CD14-positive monocyte (primary cell): ENCODE measurements around the gene TSHZ2. TPM values are rescaled to one million over a fixed set of nuclear protein-coding genes. Genes with fewer than 3 reads are reported as not detected.
A peak's percentile ranks its signal among the peaks of the same experiment; 100 is the strongest.

Source experiments
- DNase-seq, 3 donors: peaks; one replicate each; pipeline ENCODE4 v3.0.0-alpha.2; 2011 to 2022
- H2AFZ ChIP-seq: 2 replicates; pipeline ENCODE4 v1.6.0; 2012; ENCODE audit warnings: mild to moderate bottlenecking, low read depth, low read length, inconsistent platforms; ENCODE audit not compliant: insufficient read depth, poor library complexity, severe bottlenecking
- H3K27ac ChIP-seq, 2 donors: 1 replicate in 1 of 2; 2 replicates in 1 of 2; pipeline ENCODE4 v1.5.1; 2012 to 2013; ENCODE audit warnings: low read length in 2 of 2, control low read depth in 1 of 2, inconsistent platforms in 1 of 2, low read depth in 1 of 2, mild to moderate bottlenecking in 1 of 2
- H3K27me3 ChIP-seq, 2 donors: one replicate each; pipeline versions ENCODE4 v1.6.0 to v1.6.1; 2011 to 2013; ENCODE audit warnings: low read length in 2 of 2; ENCODE audit not compliant: control insufficient read depth in 2 of 2, insufficient read depth in 2 of 2
- H3K36me3 ChIP-seq, 2 donors: replicated peaks in 1 of 2; 1 replicate in 1 of 2; 2 replicates in 1 of 2; pipeline versions ENCODE4 v1.5.1 to v1.6.1; 2012 to 2013; ENCODE audit warnings: low read length in 2 of 2, control low read depth in 1 of 2, inconsistent platforms in 1 of 2, mild to moderate bottlenecking in 1 of 2; ENCODE audit not compliant: insufficient read depth in 2 of 2, control insufficient read depth in 1 of 2
- H3K4me1 ChIP-seq, 2 donors: 1 replicate in 1 of 2; 2 replicates in 1 of 2; pipeline versions ENCODE4 v1.5.1 to v1.6.1; 2012 to 2013; ENCODE audit warnings: low read length in 2 of 2, control low read depth in 1 of 2, inconsistent platforms in 1 of 2, mild to moderate bottlenecking in 1 of 2, moderate library complexity in 1 of 2; ENCODE audit not compliant: insufficient read depth in 2 of 2, control insufficient read depth in 1 of 2
- H3K4me2 ChIP-seq: replicated peaks from 2 replicates; pipeline ENCODE3; 2012; ENCODE audit warnings: low read length, moderate library complexity, mild to moderate bottlenecking; ENCODE audit not compliant: poor library complexity, severe bottlenecking; ENCODE audit errors: extremely low read depth
- H3K4me3 ChIP-seq, 3 experiments: fragments of 200-600 bp in 1 of 3; sonication (generic) in 1 of 3; replicated peaks in 1 of 3; 1 replicate in 2 of 3; 2 replicates in 1 of 3; pipeline ENCODE4 v1.5.1; 2011 to 2013; ENCODE audit warnings: low read length in 3 of 3, mild to moderate bottlenecking in 3 of 3, control low read depth in 2 of 3, low read depth in 2 of 3, inconsistent platforms in 1 of 3, moderate library complexity in 1 of 3
- H3K79me2 ChIP-seq: 2 replicates; pipeline ENCODE4 v1.6.0; 2012; ENCODE audit warnings: mild to moderate bottlenecking, control low read depth, inconsistent platforms, low read length, moderate library complexity; ENCODE audit not compliant: insufficient read depth
- H3K9ac ChIP-seq: 2 replicates; pipeline ENCODE4 v1.6.0; 2017; ENCODE audit warnings: low read length, mild to moderate bottlenecking; ENCODE audit not compliant: insufficient read depth, poor library complexity, severe bottlenecking
- H3K9me3 ChIP-seq, 2 donors: replicated peaks in 1 of 2; 1 replicate in 1 of 2; 2 replicates in 1 of 2; pipeline versions ENCODE4 v1.5.1 to v1.6.1; 2012 to 2013; ENCODE audit warnings: low read length in 2 of 2, control low read depth in 1 of 2; ENCODE audit not compliant: control insufficient read depth in 1 of 2, insufficient read depth in 1 of 2
- H4K20me1 ChIP-seq: 2 replicates; pipeline ENCODE4 v1.6.0; 2012; ENCODE audit warnings: mild to moderate bottlenecking, low read length, control low read depth, moderate library complexity; ENCODE audit not compliant: insufficient read depth
- H3K27ac Mint-ChIP-seq, 7 donors: one replicate each; pipeline ENCODE4 v1.8.0; 2020; ENCODE audit warnings: mild to moderate bottlenecking in 7 of 7, mixed read lengths in 7 of 7, moderate library complexity in 6 of 7, inconsistent platforms in 2 of 7
- H3K27me3 Mint-ChIP-seq, 3 donors: one replicate each; pipeline ENCODE4 v1.8.0; 2021 to 2022; ENCODE audit warnings: low read depth in 3 of 3, mild to moderate bottlenecking in 3 of 3, mixed read lengths in 3 of 3, moderate library complexity in 3 of 3, inconsistent platforms in 1 of 3
- H3K36me3 Mint-ChIP-seq, 2 donors: one replicate each; pipeline ENCODE4 v1.8.0; 2020; ENCODE audit warnings: mixed read lengths in 2 of 2, inconsistent platforms in 1 of 2, mild to moderate bottlenecking in 1 of 2
- H3K4me1 Mint-ChIP-seq: one replicate; pipeline ENCODE4 v1.8.0; 2020; ENCODE audit warnings: mild to moderate bottlenecking, mixed read lengths
- H3K4me3 Mint-ChIP-seq, 2 donors: one replicate each; pipeline ENCODE4 v1.8.0; 2020; ENCODE audit warnings: mild to moderate bottlenecking in 2 of 2, mixed read lengths in 2 of 2, moderate library complexity in 1 of 2
- H3K9me3 Mint-ChIP-seq, 7 donors: one replicate each; pipeline ENCODE4 v1.8.0; 2020 to 2022; ENCODE audit warnings: mixed read lengths in 7 of 7, mild to moderate bottlenecking in 6 of 7, moderate library complexity in 6 of 7, inconsistent platforms in 2 of 7
- WGBS: methylation state at CpG from one replicate; pipeline ENCODE4 v1.1.5; 2013; ENCODE audit warnings: missing lambda C conversion rate; ENCODE audit not compliant: insufficient coverage; 5-methylcytosine and 5-hydroxymethylcytosine counted together
- intact Hi-C, 2 donors: fragments of 100-400 bp; cut with micrococcal nuclease; formaldehyde crosslinking; loops; one replicate each; pipeline versions ENCODE4 v1.15.0 to v1.15.1; 2023
- polyA plus RNA-seq, 3 donors: library from polyadenylated mRNA; depleted of rRNA in 1 of 3; unstranded in 2 of 3; stranded (reverse) in 1 of 3; fragments of 300-500 nt in 2 of 3; fragments of >200 nt in 1 of 3; fragmentation: Illumina TruSeq in 2 of 3; gene quantifications; 1 replicate in 2 of 3; 2 replicates in 1 of 3; pipeline ENCODE4 v1.2.3, GENCODE V29; 2012 to 2021
- TF ChIP-seq, protein P1 (sequence below): fragments of 200-600 bp; IDR thresholded peaks from one replicate; pipeline ENCODE4 v1.8.0; 2022; ENCODE audit warnings: antibody characterized with exemption, mild to moderate bottlenecking

The TSHZ2 gene
- polyA plus RNA-seq, 3 donors: not detected

DNA sequence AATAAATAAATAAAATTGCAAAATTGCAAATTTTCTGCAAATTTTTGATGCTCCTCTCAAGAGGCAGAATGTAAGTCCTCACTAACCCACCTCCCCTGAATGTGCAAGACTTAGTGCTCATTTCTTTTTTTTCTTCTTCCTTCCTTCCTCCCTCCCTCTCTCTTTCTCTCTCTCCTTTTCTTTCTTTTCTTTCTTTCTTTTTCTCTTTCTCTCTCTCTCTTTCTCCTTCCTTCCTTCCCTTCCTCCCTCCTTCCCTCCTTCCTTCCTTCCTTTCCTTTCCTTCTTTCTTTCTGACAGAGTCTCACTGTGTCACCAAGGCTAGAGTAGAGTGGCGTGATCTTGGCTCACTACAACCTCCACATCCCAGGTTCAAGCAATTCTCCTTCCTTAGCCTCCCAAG, 561.3 kb downstream of the TSHZ2 start:
- TF ChIP-seq, protein P1, sequence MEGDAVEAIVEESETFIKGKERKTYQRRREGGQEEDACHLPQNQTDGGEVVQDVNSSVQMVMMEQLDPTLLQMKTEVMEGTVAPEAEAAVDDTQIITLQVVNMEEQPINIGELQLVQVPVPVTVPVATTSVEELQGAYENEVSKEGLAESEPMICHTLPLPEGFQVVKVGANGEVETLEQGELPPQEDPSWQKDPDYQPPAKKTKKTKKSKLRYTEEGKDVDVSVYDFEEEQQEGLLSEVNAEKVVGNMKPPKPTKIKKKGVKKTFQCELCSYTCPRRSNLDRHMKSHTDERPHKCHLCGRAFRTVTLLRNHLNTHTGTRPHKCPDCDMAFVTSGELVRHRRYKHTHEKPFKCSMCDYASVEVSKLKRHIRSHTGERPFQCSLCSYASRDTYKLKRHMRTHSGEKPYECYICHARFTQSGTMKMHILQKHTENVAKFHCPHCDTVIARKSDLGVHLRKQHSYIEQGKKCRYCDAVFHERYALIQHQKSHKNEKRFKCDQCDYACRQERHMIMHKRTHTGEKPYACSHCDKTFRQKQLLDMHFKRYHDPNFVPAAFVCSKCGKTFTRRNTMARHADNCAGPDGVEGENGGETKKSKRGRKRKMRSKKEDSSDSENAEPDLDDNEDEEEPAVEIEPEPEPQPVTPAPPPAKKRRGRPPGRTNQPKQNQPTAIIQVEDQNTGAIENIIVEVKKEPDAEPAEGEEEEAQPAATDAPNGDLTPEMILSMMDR: no peak
- Histone ChIP-seq H2AFZ (no peak overlapping the region), H3K4me2 (no peak overlapping the region), H4K20me1 (no peaks in the 10 kb centered on the region), H3K9me3 (no peaks in the 10 kb centered on the region), H3K27ac (no peak overlapping the region), H3K9ac (no peak overlapping the region), H3K27me3 (no peaks in the 10 kb centered on the region), H3K79me2 (no peaks in the 10 kb centered on the region), H3K4me3 (no peak overlapping the region), H3K4me1 (peaks cover 5 to 10% of the 10 kb centered on the region in 2 donors), H3K36me3 (no peaks in the 10 kb centered on the region)
- no peak for DNase-seq
- intact Hi-C loops: no loop called here
- no peaks in the 10 kb centered on the region for H3K36me3 Mint-ChIP-seq
- no CpG with 5 or more reads among the region's 1 CpG for WGBS
- no peak overlapping the region for H3K4me3 Mint-ChIP-seq
- peaks cover 17% of the 10 kb centered on the region for H3K4me1 Mint-ChIP-seq
- H3K27ac Mint-ChIP-seq: peak overlapping the region in 2 of 7 donors; percentile 12 to 45
- H3K27me3 Mint-ChIP-seq: peaks cover 4 to 14% (median 7%) of the 10 kb centered on the region in 3 donors
- peaks cover 0 to 6% (median 1%) of the 10 kb centered on the region in 7 donors for H3K9me3 Mint-ChIP-seq

DNA sequence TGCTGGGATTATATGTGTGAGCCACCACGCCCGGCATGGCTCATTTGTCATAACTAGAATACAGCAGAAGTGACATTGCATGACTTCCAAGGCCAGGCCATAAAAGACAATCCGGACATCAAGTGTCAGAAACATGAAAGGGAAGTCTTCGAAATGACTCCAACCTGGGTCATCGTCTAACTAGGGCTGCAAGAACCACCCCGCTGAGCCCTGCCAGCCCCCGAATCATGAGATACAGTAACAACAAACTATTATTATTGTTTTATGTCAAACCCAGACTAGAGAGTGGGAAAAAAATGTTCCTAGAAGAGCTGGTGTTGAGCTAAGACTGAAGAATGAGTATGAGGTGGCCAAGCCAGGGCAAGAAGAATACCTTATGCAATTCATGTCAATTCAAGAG, 561.9 kb downstream of the TSHZ2 start:
- H3K27ac Mint-ChIP-seq: no peak overlapping the region

More for the DNA sequence above, 561.9 kb downstream of the TSHZ2 start:
- H3K27ac ChIP-seq: no peak overlapping the region
- no peak for DNase-seq
- H3K9ac ChIP-seq: no peak overlapping the region
- H3K4me1 ChIP-seq: peaks cover 5 to 10% of the 10 kb centered on the region in 2 donors
- no peaks in the 10 kb centered on the region for H3K79me2 ChIP-seq
- no peaks in the 10 kb centered on the region for H3K36me3 Mint-ChIP-seq
- H3K4me3 ChIP-seq: no peak overlapping the region
- H3K27me3 Mint-ChIP-seq: peaks cover 4 to 13% (median 7%) of the 10 kb centered on the region in 3 donors
- WGBS: no CpG with 5 or more reads among the region's 7 CpGs
- H4K20me1 ChIP-seq: no peaks in the 10 kb centered on the region
- no peak overlapping the region for H3K4me2 ChIP-seq
- H3K4me1 Mint-ChIP-seq: peaks cover 17% of the 10 kb centered on the region
- no peaks in the 10 kb centered on the region for H3K36me3 ChIP-seq
- intact Hi-C loops: no loop called here
- TF ChIP-seq, protein P1: no peak
- H3K4me3 Mint-ChIP-seq: no peak overlapping the region
- no peaks in the 10 kb centered on the region for H3K27me3 ChIP-seq
- H3K9me3 ChIP-seq: no peaks in the 10 kb centered on the region
- peaks cover 0 to 6% (median 1%) of the 10 kb centered on the region in 7 donors for H3K9me3 Mint-ChIP-seq
- no peak overlapping the region for H2AFZ ChIP-seq
